Cardiac muscle cell (in vitro differentiated cells and primary cell): Measurements from ENCODE around the gene CSF1R. TPM values are rescaled to one million over a fixed set of nuclear protein-coding genes. Genes with fewer than 3 reads are reported as not detected.

Experiments used
- DNase-seq, 2 donors: peaks; one replicate each; pipeline versions ENCODE4 v3.0.0 to v3.0.0-alpha.2; 2010 to 2017; ENCODE audit warnings: low read depth in 1 of 2, low spot score in 1 of 2
- H3K27ac ChIP-seq: fragments of 200-600 bp; sonication (generic); 2 replicates; pipeline ENCODE4 v1.5.1; 2016
- H3K27me3 ChIP-seq: fragments of 200-600 bp; sonication (generic); 2 replicates; pipeline ENCODE4 v1.6.0; 2016; ENCODE audit warnings: control low read depth
- H3K36me3 ChIP-seq: fragments of 200-600 bp; sonication (generic); 2 replicates; pipeline ENCODE4 v1.5.1; 2016; ENCODE audit warnings: control low read depth
- H3K4me1 ChIP-seq: fragments of 200-600 bp; sonication (generic); 2 replicates; pipeline ENCODE4 v1.8.1; 2017; ENCODE audit warnings: low read depth, mild to moderate bottlenecking, mixed run types
- H3K4me3 ChIP-seq: fragments of 200-600 bp; sonication (generic); 2 replicates; pipeline ENCODE4 v1.5.1; 2016; ENCODE audit warnings: mild to moderate bottlenecking
- H3K9me3 ChIP-seq: fragments of 200-600 bp; sonication (generic); 2 replicates; pipeline ENCODE4 v1.5.1; 2017; ENCODE audit warnings: low read depth, mild to moderate bottlenecking, control low read depth
- CTCF ChIP-seq: IDR thresholded peaks from 2 replicates; pipeline ENCODE4 v1.5.1; 2012; ENCODE audit warnings: low read depth, mild to moderate bottlenecking, low read length
- polyA plus RNA-seq: library from polyadenylated mRNA; unstranded; fragments of >200 nt; fragmentation: Nextera tagmentation; extraction: Ambion mirVana; gene quantifications from 2 replicates; pipeline ENCODE4 v1.2.1, GENCODE V29; 2016
- total RNA-seq: library from RNA; depleted of rRNA; stranded (reverse); fragments of >200 nt; gene quantifications from 2 replicates; pipeline ENCODE4 v1.2.3, GENCODE V29; 2016

Gene CSF1R
- total and polyA plus RNA-seq, 2 experiments from 2014 or later: 0.48 TPM; not detected in 1

- TF ChIP-seq CTCF: no peak
- Histone ChIP-seq H3K36me3 (no peaks in the 10 kb centered on the region), H3K27ac (no peak overlapping the region), H3K4me1 (no peaks in the 10 kb centered on the region), H3K27me3 (no peaks in the 10 kb centered on the region), H3K4me3 (no peak overlapping the region), H3K9me3 (no peaks in the 10 kb centered on the region)
- no peak for DNase-seq
These were observed 24.8 kb downstream of the CSF1R start for GRCh38 chr5:150061538-150061995.

GRCh38 chr5:150060471-150060870 is 25.9 kb downstream of the CSF1R start:
- no peak for DNase-seq
- no peak for TF ChIP-seq CTCF

GRCh38 chr5:150059623-150060022 is 26.7 kb downstream of the CSF1R start:
- Histone ChIP-seq H3K4me1 (no peaks in the 10 kb centered on the region), H3K36me3 (no peaks in the 10 kb centered on the region), H3K4me3 (no peak overlapping the region), H3K27me3 (no peaks in the 10 kb centered on the region), H3K27ac (no peak overlapping the region), H3K9me3 (no peaks in the 10 kb centered on the region)
- no peak for DNase-seq
- no peak for TF ChIP-seq CTCF

More at GRCh38 chr5:150060471-150060870, 25.9 kb downstream of the CSF1R start:
- Histone ChIP-seq H3K36me3 (no peaks in the 10 kb centered on the region), H3K4me3 (no peak overlapping the region), H3K27ac (no peak overlapping the region), H3K27me3 (no peaks in the 10 kb centered on the region), H3K9me3 (no peaks in the 10 kb centered on the region), H3K4me1 (no peaks in the 10 kb centered on the region)

- Histone ChIP-seq H3K36me3 (no peaks in the 10 kb centered on the region), H3K4me1 (no peaks in the 10 kb centered on the region), H3K9me3 (no peaks in the 10 kb centered on the region), H3K27ac (no peak overlapping the region), H3K27me3 (no peaks in the 10 kb centered on the region), H3K4me3 (no peak overlapping the region)
- peak in 1 of 2 donors; percentile 50 for DNase-seq
- no peak for TF ChIP-seq CTCF
These were observed 27.8 kb downstream of the CSF1R start for GRCh38 chr5:150058480-150059126.

GRCh38 chr5:150057996-150058395 is 28.4 kb downstream of the CSF1R start:
- no peak overlapping the region for H3K27ac ChIP-seq
- no peak overlapping the region for H3K4me3 ChIP-seq
- H3K36me3 ChIP-seq: peaks cover 5% of the 10 kb centered on the region
- H3K9me3 ChIP-seq: no peaks in the 10 kb centered on the region
- no peak for DNase-seq
- H3K4me1 ChIP-seq: no peaks in the 10 kb centered on the region
- no peaks in the 10 kb centered on the region for H3K27me3 ChIP-seq
- TF ChIP-seq CTCF: no peak

- TF ChIP-seq CTCF: no peak
- no peaks in the 10 kb centered on the region for H3K27me3 ChIP-seq
- DNase-seq: no peak
- H3K4me1 ChIP-seq: no peaks in the 10 kb centered on the region
- H3K36me3 ChIP-seq: peaks cover 9% of the 10 kb centered on the region
- H3K4me3 ChIP-seq: no peak overlapping the region
- no peaks in the 10 kb centered on the region for H3K9me3 ChIP-seq
- no peak overlapping the region for H3K27ac ChIP-seq
These were observed 28.8 kb downstream of the CSF1R start for GRCh38 chr5:150057511-150057910.
